ENCODE results near the gene REV1.

Gene REV1

DNA sequence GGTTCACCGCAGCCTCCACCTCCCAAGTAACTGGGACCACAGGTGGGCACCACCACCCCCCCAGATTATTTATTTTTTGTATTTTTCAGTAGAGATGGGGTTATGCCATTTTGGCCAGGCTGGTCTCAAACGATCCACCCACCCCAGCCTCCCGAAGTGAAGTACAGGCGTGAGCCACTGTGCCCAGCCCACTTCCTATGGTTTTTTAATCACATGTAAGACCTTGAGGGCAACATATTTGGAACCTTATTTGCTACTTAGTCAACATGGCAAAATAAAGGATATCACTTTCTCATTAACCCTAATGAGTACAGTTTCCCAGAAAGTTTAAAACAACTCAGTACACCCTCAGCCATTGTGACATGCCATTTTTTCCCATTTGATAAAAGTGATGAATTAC, 88.0 kb downstream of the REV1 start:
- Histone ChIP-seq H3K27me3 (replicated peaks; ENCODE audit: control insufficient read depth, insufficient read depth, low read length) (no peaks in the 10 kb centered on the region), H3K4me3 (replicated peaks; ENCODE audit: low read depth, low read length) (no peak overlapping the region)
- TF ChIP-seq CTCF (IDR thresholded peaks at IDR 0.05; ENCODE audit: insufficient read depth, low read length, poor library complexity, severe bottlenecking) = no peak

DNA sequence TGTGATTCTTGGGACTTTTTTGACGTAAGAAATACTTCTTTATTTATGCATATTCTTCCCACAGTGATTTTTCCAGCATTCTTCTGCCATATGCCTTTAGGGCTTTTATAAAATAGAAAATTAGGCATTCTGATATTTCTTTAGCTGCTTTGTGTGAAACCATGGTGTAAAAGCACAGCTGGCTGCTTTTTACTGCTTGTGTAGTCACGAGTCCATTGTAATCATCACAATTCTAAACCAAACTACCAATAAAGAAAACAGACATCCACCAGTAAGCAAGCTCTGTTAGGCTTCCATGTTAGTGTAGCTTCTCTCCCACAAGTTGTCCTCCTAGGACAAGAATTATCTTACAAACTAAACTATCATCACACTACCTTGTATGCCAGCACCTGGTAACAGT, 90.0 kb downstream of the REV1 start:
- DNase-seq (ENCODE audit: extremely low read depth, insufficient read length) = no peak
- H3K27me3 ChIP-seq (replicated peaks; ENCODE audit: control insufficient read depth, insufficient read depth, low read length) = no peaks in the 10 kb centered on the region
- no peak for TF ChIP-seq CTCF (IDR thresholded peaks at IDR 0.05; ENCODE audit: insufficient read depth, low read length, poor library complexity, severe bottlenecking)
- H3K4me3 ChIP-seq (replicated peaks; ENCODE audit: low read depth, low read length) = no peak overlapping the region
- peaks cover 38% of the 10 kb centered on the region for H3K36me3 ChIP-seq (ENCODE audit: control insufficient read depth, insufficient read depth, low read length)

More for the DNA sequence above, 88.0 kb downstream of the REV1 start:
- H3K36me3 ChIP-seq (ENCODE audit: control insufficient read depth, insufficient read depth, low read length) = peaks cover 32% of the 10 kb centered on the region
- DNase-seq (ENCODE audit: extremely low read depth, insufficient read length) = no peak

DNA sequence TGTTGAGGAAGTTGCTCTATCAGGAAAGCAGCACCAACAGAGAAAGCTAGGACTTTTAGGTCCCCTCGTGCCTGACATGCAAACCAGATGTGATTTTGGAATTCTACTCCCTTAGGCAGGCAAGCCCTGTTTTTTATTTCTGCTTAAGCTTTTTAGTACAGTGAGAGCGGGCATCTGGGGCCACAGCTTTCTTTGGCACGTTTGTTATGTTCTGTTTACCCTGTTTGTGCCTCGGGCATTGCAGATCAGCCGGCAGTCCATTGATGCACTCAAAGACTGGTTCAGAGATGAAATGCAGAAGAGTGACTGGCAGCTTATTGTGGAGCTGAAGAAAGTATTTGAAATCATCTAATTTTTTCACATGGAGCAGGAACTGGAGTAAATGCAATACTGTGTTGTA, 90.8 kb downstream of the REV1 start:
- peaks cover 33% of the 10 kb centered on the region for H3K36me3 ChIP-seq (ENCODE audit: control insufficient read depth, insufficient read depth, low read length)
- H3K4me3 ChIP-seq (replicated peaks; ENCODE audit: low read depth, low read length) = no peak overlapping the region
- no peak for TF ChIP-seq CTCF (IDR thresholded peaks at IDR 0.05; ENCODE audit: insufficient read depth, low read length, poor library complexity, severe bottlenecking)
- H3K27me3 ChIP-seq (replicated peaks; ENCODE audit: control insufficient read depth, insufficient read depth, low read length) = no peaks in the 10 kb centered on the region
- no peak for DNase-seq (ENCODE audit: extremely low read depth, insufficient read length)

- H3K36me3 ChIP-seq (ENCODE audit: control insufficient read depth, insufficient read depth, low read length) = peaks cover 32% of the 10 kb centered on the region
- no peaks in the 10 kb centered on the region for H3K27me3 ChIP-seq (replicated peaks; ENCODE audit: control insufficient read depth, insufficient read depth, low read length)
- no peak for TF ChIP-seq CTCF (IDR thresholded peaks at IDR 0.05; ENCODE audit: insufficient read depth, low read length, poor library complexity, severe bottlenecking)
- DNase-seq (ENCODE audit: extremely low read depth, insufficient read length) = no peak
- no peak overlapping the region for H3K4me3 ChIP-seq (replicated peaks; ENCODE audit: low read depth, low read length)
Measured at GRCh38 chr2:99398303-99398702, 91.5 kb downstream of the REV1 start.

DNA sequence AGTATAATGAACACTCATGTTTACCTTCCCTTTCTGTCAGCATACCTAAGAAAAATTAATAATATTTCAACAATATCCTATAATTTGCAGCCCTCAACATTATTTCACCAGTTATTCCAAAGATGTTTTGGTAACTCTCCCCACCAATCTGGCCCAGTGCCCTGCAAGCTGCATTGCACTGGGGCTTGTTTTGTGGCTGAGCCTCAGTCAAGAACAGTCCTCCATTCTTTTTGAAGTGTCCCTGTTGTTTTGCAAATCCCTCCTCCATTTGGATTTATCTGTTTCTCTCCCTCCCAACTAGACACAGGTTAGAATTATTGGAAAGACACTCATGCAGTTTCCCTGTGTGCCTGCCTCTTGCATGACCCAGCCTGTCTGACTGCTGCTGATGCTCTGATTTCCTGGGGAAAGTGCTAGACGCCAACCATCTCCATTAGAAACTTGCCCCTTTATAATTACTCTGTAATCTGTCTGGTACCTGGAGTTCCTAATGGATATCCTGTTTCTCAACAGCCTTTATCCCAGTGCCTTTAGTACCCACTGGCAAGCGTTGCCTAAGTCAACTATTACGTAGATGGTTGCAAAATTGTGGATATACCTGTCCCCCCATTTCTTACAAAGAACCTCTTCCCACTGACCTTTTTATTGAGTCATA, 92.4 kb downstream of the REV1 start:
- Histone ChIP-seq H3K27me3 (replicated peaks; ENCODE audit: control insufficient read depth, insufficient read depth, low read length) (no peaks in the 10 kb centered on the region), H3K4me3 (replicated peaks; ENCODE audit: low read depth, low read length) (no peak overlapping the region), H3K36me3 (ENCODE audit: control insufficient read depth, insufficient read depth, low read length) (peaks cover 29% of the 10 kb centered on the region)
- TF ChIP-seq CTCF (IDR thresholded peaks at IDR 0.05; ENCODE audit: insufficient read depth, low read length, poor library complexity, severe bottlenecking) = no peak
- DNase-seq (ENCODE audit: extremely low read depth, insufficient read length) = no peak

All from GM06990 (cell line).